Mucosa of stomach (tissue), 1 donor: ENCODE data around the gene XKRX.

ENCODE experiments used
- H3K27me3 ChIP-seq: one replicate; pipeline ENCODE4 v1.7.0; 2013; ENCODE audit warnings: mild to moderate bottlenecking, low read length; ENCODE audit not compliant: control insufficient read depth, insufficient read depth
- H3K36me3 ChIP-seq: one replicate; pipeline ENCODE4 v1.7.0; 2013; ENCODE audit warnings: low read length; ENCODE audit not compliant: control insufficient read depth, insufficient read depth
- H3K4me1 ChIP-seq: one replicate; pipeline ENCODE4 v1.7.0; 2013; ENCODE audit warnings: mild to moderate bottlenecking, low read length; ENCODE audit not compliant: control insufficient read depth, insufficient read depth
- H3K4me3 ChIP-seq: one replicate; pipeline ENCODE4 v1.7.0; 2013; ENCODE audit warnings: low read length
- H3K9ac ChIP-seq: one replicate; pipeline ENCODE4 v1.7.0; 2013; ENCODE audit warnings: mild to moderate bottlenecking, low read length, moderate library complexity
- H3K9me3 ChIP-seq: one replicate; pipeline ENCODE4 v1.7.0; 2013; ENCODE audit warnings: mild to moderate bottlenecking, low read length, moderate library complexity; ENCODE audit not compliant: control insufficient read depth
- donor health status: Pancreatic carcinoma.

Gene XKRX

DNA sequence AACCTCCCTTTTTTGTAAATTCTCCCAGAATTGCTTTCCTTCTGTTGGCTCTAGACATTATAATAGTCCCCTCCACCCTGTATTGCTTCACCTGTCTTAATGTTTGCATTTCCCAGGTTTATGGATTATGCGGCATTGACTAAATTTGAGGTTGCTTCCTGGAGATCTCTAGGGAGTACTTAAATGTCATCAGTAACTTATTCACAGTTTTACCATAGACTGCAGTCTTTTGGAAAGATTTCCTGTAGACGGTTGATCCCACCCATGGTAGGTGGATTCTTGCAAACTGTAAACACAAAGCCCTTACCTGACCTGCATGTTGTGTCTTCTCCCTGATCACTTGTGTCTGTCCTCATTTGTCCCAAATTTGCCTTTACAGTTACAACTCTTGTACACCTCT lies 48.3 kb downstream of the XKRX start:
- Histone ChIP-seq H3K4me1 (no peaks in the 10 kb centered on the region), H3K9me3 (no peaks in the 10 kb centered on the region), H3K27me3 (no peaks in the 10 kb centered on the region)

DNA sequence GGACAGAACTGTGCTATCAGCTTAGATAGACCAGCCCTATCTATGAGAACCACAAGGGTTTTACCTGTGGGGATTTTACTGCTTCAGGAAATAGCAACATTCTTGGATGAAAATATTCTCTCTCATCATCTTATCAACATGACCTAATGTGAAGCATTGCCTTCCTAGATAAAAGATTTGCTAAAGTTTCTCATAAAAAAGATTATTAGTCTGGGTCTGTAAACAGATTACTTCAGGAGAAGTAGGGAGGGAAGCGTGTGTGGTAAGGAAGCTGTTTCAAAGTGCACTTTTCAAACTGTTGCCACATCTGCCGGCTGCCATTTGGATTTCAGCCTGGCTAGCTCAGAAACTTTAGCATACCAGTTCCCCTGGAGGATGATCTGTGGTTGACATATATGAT lies 54.4 kb downstream of the XKRX start, which contains the start of gene NOX1:
Gene NOX1 (minus strand): TSS at position 35 of the 400 bp plus-strand sequence. CDS start 220 bp downstream, outside the sequence.
- Histone ChIP-seq H3K36me3 (no peaks in the 10 kb centered on the region), H3K9ac (no peak within 1 kb of the TSS), H3K4me1 (no peaks in the 10 kb centered on the region), H3K9me3 (no peaks in the 10 kb centered on the region), H3K4me3 (no peak within 1 kb of the TSS), H3K27me3 (no peaks in the 10 kb centered on the region)

More for the DNA sequence above, 48.3 kb downstream of the XKRX start:
- H3K4me3 ChIP-seq = no peak overlapping the region
- no peak overlapping the region for H3K9ac ChIP-seq
- no peaks in the 10 kb centered on the region for H3K36me3 ChIP-seq

DNA sequence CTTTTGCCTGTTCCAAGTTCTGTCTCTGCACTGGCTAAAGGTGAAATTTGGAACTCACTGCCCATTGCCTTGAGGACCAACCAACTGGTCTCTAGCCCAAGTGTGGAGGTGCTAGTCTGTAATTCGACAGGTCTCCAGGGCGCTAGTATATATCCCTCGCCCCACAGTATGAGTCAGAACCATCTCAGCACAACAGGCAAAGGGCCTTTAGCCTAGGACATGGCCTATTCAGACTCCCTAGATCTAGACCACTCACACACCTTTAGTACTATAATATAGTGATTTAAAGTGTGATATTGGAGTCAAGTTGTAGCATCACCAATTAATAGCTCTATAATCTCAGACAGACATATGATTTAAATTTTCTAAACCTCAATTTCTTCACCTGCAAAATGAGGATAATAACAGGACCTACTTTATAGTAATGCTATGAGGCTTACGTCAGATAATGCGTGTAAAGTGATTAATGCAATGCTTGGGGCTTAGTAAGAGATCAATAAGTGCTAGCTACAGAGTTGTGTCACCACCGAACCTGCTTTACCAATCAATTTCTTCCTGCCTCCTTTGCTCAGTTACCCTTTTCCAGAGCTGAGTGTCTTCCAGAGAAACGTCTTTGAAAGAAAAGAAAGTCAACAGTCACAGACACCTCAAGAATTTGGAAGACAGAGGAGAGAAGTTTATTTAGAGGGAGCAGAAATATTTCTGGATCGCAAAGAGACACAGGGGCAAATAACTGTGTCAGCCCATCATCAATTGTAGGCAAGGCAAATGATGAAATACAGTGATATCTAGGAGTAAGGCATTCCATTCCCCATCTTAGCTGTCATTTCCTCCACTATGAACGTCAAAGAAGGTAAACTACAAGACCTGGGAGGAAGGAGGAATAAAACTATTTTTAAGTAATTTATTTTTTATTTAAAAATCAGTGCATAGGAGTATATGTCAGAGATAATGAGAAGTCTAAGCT lies 56.8 kb downstream of the XKRX start:
- Histone ChIP-seq H3K9ac (no peak overlapping the region), H3K4me3 (no peak overlapping the region), H3K4me1 (no peaks in the 10 kb centered on the region), H3K9me3 (no peaks in the 10 kb centered on the region), H3K27me3 (no peaks in the 10 kb centered on the region), H3K36me3 (no peaks in the 10 kb centered on the region)

DNA sequence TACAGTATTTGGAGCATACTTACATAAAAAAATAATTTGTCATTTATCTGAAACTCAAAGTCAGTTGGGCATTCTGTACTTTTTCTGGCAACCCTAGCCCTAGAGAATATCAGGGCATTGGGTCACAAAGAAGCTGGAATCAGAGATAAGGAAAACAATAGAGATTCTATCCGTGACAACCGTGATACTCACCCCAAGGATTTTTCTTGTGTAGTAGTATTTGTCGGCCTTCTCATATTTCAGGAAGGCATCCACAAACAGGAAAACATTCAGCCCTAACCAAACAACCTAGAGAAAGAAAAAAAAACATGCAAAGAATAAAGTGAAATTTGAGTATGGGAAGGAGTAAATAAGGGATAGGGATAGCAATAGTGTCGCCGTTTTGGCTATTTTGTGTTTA lies 58.2 kb downstream of the XKRX start:
- H3K27me3 ChIP-seq = no peaks in the 10 kb centered on the region
- H3K4me1 ChIP-seq = no peaks in the 10 kb centered on the region
- no peak overlapping the region for H3K4me3 ChIP-seq
- H3K36me3 ChIP-seq = no peaks in the 10 kb centered on the region
- H3K9ac ChIP-seq = no peak overlapping the region
- no peaks in the 10 kb centered on the region for H3K9me3 ChIP-seq

DNA sequence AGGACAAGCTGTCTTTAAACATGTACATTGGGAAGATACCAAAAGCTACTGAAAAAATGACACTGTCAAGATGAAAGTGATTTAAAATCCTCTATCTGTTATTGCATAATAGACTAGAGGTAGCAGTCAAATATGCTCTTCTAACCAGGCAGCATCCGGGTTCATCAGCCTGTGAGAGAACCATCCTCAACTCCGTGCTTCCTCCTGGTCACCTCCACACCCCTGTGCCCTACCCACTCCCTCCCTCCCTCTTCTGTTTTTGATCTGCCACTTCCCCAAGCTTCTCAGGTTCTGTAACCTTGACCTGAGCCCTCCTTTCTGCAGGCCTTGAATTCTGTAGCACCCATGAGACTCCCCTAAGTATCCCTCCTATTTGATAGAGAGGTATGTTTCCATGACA lies 60.4 kb downstream of the XKRX start:
- H3K27me3 ChIP-seq = no peaks in the 10 kb centered on the region
- no peaks in the 10 kb centered on the region for H3K4me1 ChIP-seq
- no peak overlapping the region for H3K9ac ChIP-seq
- no peaks in the 10 kb centered on the region for H3K36me3 ChIP-seq
- no peaks in the 10 kb centered on the region for H3K9me3 ChIP-seq
- H3K4me3 ChIP-seq = no peak overlapping the region

DNA sequence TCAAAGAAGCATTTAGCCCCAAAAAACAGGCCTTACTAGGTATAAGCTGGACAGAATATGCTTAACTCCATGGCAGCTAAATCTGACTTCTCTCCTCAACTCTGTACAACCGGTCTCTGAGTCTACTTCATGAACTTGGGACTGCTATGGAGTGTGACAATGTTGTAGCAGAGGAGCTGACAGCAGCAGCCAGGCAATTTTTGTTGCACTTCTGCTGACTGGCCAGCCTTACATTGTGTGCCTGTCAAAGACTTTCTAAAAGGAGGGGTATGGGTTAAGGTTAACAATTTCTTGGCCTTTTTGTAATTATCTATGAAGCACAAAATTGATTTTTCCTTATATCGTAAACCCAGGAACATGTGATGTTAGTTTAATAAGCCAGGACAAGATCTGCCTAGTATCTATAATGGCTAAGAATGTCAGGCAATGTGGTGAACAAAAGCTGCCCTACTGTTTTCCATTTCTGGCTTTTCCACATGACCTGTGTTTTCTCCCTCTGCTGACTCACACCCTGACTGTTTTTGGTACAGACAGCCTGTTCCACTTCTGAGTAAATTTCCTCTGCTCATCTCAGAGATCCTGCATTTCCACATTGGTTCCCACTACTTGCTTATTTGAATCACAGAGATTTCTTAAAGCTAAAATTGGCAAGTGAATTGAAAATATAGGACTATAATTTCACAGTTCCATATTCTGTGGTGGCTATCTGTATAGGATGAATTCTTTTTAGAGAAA lies 63.9 kb downstream of the XKRX start:
- H3K27me3 ChIP-seq = no peaks in the 10 kb centered on the region

More for the DNA sequence above, 63.9 kb downstream of the XKRX start:
- no peaks in the 10 kb centered on the region for H3K4me1 ChIP-seq
- H3K4me3 ChIP-seq = no peak overlapping the region
- H3K9ac ChIP-seq = no peak overlapping the region
- no peaks in the 10 kb centered on the region for H3K9me3 ChIP-seq
- no peaks in the 10 kb centered on the region for H3K36me3 ChIP-seq
